Uterus (tissue), 2 donors: ENCODE measurements around the gene BROX.

Source experiments
- POLR2A ChIP-seq, 2 donors: fragments of 450-650 bp; IDR thresholded peaks; one replicate each; pipeline ENCODE4 v1.6.1; 2016; ENCODE audit warnings: antibody characterized with exemption in 2 of 2, mild to moderate bottlenecking in 1 of 2, moderate library complexity in 1 of 2
- TF ChIP-seq, protein P1 (sequence below), 4 experiments: fragments of 200-600 bp in 2 of 4; fragments of 450-650 bp in 2 of 4; sonication (generic) in 2 of 4; IDR thresholded peaks; one replicate each; pipeline ENCODE4 v1.5.1; 2016 to 2019; ENCODE audit warnings: antibody characterized with exemption in 4 of 4, mild to moderate bottlenecking in 2 of 4, moderate library complexity in 1 of 4

GRCh38 chr1:222781251-222781650, 68.9 kb downstream of the BROX start:
- TF ChIP-seq, protein P1, sequence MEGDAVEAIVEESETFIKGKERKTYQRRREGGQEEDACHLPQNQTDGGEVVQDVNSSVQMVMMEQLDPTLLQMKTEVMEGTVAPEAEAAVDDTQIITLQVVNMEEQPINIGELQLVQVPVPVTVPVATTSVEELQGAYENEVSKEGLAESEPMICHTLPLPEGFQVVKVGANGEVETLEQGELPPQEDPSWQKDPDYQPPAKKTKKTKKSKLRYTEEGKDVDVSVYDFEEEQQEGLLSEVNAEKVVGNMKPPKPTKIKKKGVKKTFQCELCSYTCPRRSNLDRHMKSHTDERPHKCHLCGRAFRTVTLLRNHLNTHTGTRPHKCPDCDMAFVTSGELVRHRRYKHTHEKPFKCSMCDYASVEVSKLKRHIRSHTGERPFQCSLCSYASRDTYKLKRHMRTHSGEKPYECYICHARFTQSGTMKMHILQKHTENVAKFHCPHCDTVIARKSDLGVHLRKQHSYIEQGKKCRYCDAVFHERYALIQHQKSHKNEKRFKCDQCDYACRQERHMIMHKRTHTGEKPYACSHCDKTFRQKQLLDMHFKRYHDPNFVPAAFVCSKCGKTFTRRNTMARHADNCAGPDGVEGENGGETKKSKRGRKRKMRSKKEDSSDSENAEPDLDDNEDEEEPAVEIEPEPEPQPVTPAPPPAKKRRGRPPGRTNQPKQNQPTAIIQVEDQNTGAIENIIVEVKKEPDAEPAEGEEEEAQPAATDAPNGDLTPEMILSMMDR (IDR thresholded peaks at IDR 0.05) = no peak
- TF ChIP-seq POLR2A (IDR thresholded peaks at IDR 0.05) = no peak
